ENCODE results near the gene PPP2R5A. TPM values are rescaled to one million over a fixed set of nuclear protein-coding genes. Genes with fewer than 3 reads are reported as not detected.

The PPP2R5A gene
- total and polyA plus RNA-seq, 10 donors, result 34.9 to 82.5 (median 68.7) TPM

- no peaks in the 10 kb centered on the region for H3K9me3 ChIP-seq
- DNase-seq, result no peak
- no peak overlapping the region for H3K4me3 ChIP-seq
- 70 to 88% (median 84%) methylated on average over 1 of the region's 1 CpG for WGBS, 5 donors
- H3K27ac ChIP-seq, result no peak overlapping the region
- no peaks in the 10 kb centered on the region for H3K27me3 ChIP-seq (replicated peaks in 1 of 7)
- peaks cover 0 to 35% (median 0%) of the 10 kb centered on the region in 6 donors for H3K4me1 ChIP-seq
- intact Hi-C loops (cut with DNase I; ENCODE audit: low total_unique reads), result no loop called here
- no peak for TF ChIP-seq POLR2AphosphoS5 (IDR thresholded peaks at IDR 0.05)
- no peak for TF ChIP-seq CTCF (IDR thresholded peaks at IDR 0.05 in 8 of 11, conservative IDR thresholded peaks at IDR 0.05 in 3 of 11)
- peaks cover 0 to 90% (median 24%) of the 10 kb centered on the region in 6 donors for H3K36me3 ChIP-seq
Measured at GRCh38 chr1:212341090-212341489, 55.9 kb downstream of the PPP2R5A start.

- WGBS, 5 donors, result 93 to 99% (median 94%) methylated on average over 4 of the region's 4 CpGs
- peaks cover 0 to 30% (median 0%) of the 10 kb centered on the region in 6 donors for H3K4me1 ChIP-seq
- no peak for DNase-seq
- intact Hi-C loops (cut with DNase I; ENCODE audit: low total_unique reads), result no loop called here
- H3K27ac ChIP-seq, result no peak overlapping the region
- H3K4me3 ChIP-seq, result no peak overlapping the region
- no peaks in the 10 kb centered on the region for H3K27me3 ChIP-seq (replicated peaks in 1 of 7)
- H3K9me3 ChIP-seq, result no peaks in the 10 kb centered on the region
- peaks cover 0 to 90% (median 35%) of the 10 kb centered on the region in 6 donors for H3K36me3 ChIP-seq
- TF ChIP-seq POLR2AphosphoS5 (IDR thresholded peaks at IDR 0.05) (no peak), POLR2A (IDR thresholded peaks at IDR 0.05) (no peak), CTCF (IDR thresholded peaks at IDR 0.05 in 8 of 11, conservative IDR thresholded peaks at IDR 0.05 in 3 of 11) (no peak)
Measured at GRCh38 chr1:212344905-212345304, 59.7 kb downstream of the PPP2R5A start.

- no peak for TF ChIP-seq CTCF (IDR thresholded peaks at IDR 0.05 in 8 of 11, conservative IDR thresholded peaks at IDR 0.05 in 3 of 11)
- no peak for TF ChIP-seq POLR2A (IDR thresholded peaks at IDR 0.05)
- TF ChIP-seq POLR2AphosphoS5 (IDR thresholded peaks at IDR 0.05), result no peak
- DNase-seq, result no peak
- peaks cover 0 to 13% (median 0%) of the 10 kb centered on the region in 6 donors for H3K4me1 ChIP-seq
- H3K9me3 ChIP-seq, result no peaks in the 10 kb centered on the region
- 90 to 97% (median 95%) methylated on average over 1 of the region's 1 CpG for WGBS, 5 donors
- intact Hi-C loops (cut with DNase I; ENCODE audit: low total_unique reads), result no loop called here
- no peak overlapping the region for H3K4me3 ChIP-seq
- no peaks in the 10 kb centered on the region for H3K27me3 ChIP-seq (replicated peaks in 1 of 7)
- peaks cover 0 to 100% (median 39%) of the 10 kb centered on the region in 6 donors for H3K36me3 ChIP-seq
- no peak overlapping the region for H3K27ac ChIP-seq
Measured at GRCh38 chr1:212346601-212347000, 61.4 kb downstream of the PPP2R5A start.

GRCh38 chr1:212351588-212352362 is 66.6 kb downstream of the PPP2R5A start:
- Histone ChIP-seq H3K27ac (no peak overlapping the region), H3K4me1 (no peaks in the 10 kb centered on the region), H3K4me3 (no peak overlapping the region), H3K36me3 (peaks cover 0 to 100% (median 52%) of the 10 kb centered on the region in 6 donors), H3K9me3 (no peaks in the 10 kb centered on the region), H3K27me3 (replicated peaks in 1 of 7) (no peaks in the 10 kb centered on the region)
- intact Hi-C loops (cut with DNase I; ENCODE audit: low total_unique reads), result loop anchor here (10.0 kb wide), 1 partner anchor 57 kb away; no protein-coding TSS in a partner anchor
- no peak for DNase-seq
- WGBS, 5 donors, result 91 to 97% (median 96%) methylated on average over 10 of the region's 10 CpGs
- TF ChIP-seq CTCF (IDR thresholded peaks at IDR 0.05 in 8 of 11, conservative IDR thresholded peaks at IDR 0.05 in 3 of 11) (no peak), POLR2A (IDR thresholded peaks at IDR 0.05) (no peak), POLR2AphosphoS5 (IDR thresholded peaks at IDR 0.05) (no peak)

Measured in spleen (tissue), 11 donors.